Measurements from ENCODE around the gene SDR9C7. TPM values are rescaled to one million over a fixed set of nuclear protein-coding genes. Genes with fewer than 3 reads are reported as not detected.

Gene SDR9C7
- total RNA-seq, 1 donor from 2014 or later, result not detected

GRCh38 chr12:56873382-56873781, 60.8 kb downstream of the SDR9C7 start:
- peaks cover 7% of the 10 kb centered on the region for H3K9me3 Mint-ChIP-seq
- POLR2A ChIA-PET, result no interaction called here
- CTCF ChIA-PET, result no interaction called here
- peaks cover 20% of the 10 kb centered on the region for H3K27me3 Mint-ChIP-seq
- no peak overlapping the region for H3K27ac Mint-ChIP-seq
- no peak overlapping the region for H3K4me3 Mint-ChIP-seq
- no peak for ATAC-seq (ENCODE audit: low read depth)
- H3K36me3 Mint-ChIP-seq (ENCODE audit: low read depth), result no peaks in the 10 kb centered on the region
- DNase-seq, result no peak
- intact Hi-C loops (cut with micrococcal nuclease), result no loop called here
- TF ChIP-seq, protein P1, sequence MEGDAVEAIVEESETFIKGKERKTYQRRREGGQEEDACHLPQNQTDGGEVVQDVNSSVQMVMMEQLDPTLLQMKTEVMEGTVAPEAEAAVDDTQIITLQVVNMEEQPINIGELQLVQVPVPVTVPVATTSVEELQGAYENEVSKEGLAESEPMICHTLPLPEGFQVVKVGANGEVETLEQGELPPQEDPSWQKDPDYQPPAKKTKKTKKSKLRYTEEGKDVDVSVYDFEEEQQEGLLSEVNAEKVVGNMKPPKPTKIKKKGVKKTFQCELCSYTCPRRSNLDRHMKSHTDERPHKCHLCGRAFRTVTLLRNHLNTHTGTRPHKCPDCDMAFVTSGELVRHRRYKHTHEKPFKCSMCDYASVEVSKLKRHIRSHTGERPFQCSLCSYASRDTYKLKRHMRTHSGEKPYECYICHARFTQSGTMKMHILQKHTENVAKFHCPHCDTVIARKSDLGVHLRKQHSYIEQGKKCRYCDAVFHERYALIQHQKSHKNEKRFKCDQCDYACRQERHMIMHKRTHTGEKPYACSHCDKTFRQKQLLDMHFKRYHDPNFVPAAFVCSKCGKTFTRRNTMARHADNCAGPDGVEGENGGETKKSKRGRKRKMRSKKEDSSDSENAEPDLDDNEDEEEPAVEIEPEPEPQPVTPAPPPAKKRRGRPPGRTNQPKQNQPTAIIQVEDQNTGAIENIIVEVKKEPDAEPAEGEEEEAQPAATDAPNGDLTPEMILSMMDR (IDR thresholded peaks at IDR 0.05), result no peak
- H3K4me1 Mint-ChIP-seq, result no peaks in the 10 kb centered on the region

Other genes starting within 250 kb of the SDR9C7 start
- 183 and 185 TPM in 2 replicates for gene PTGES3, start 246.1 kb downstream of the SDR9C7 start, total RNA-seq
- 1,104 and 1,342 TPM in 2 replicates for gene NACA, start 209.1 kb downstream of the SDR9C7 start, total RNA-seq
- 15.1 and 16.8 TPM in 2 replicates for gene PRIM1, start 182.1 kb downstream of the SDR9C7 start, total RNA-seq
- 0.29 and 0.46 TPM in 2 replicates for gene HSD17B6, start 171.1 kb downstream of the SDR9C7 start, total RNA-seq
- 0.47 and 0.76 TPM in 2 replicates for gene RDH16, start 23.2 kb upstream of the SDR9C7 start, total RNA-seq
- 12.6 and 13.3 TPM in 2 replicates for gene ZBTB39, start 72.1 kb upstream of the SDR9C7 start, total RNA-seq
- not detected in 2 replicates for gene TAC3, start 82.1 kb upstream of the SDR9C7 start, total RNA-seq
- 0.39 and 0.71 TPM in 2 replicates for gene MYO1A, start 115.7 kb upstream of the SDR9C7 start, total RNA-seq
- 23.0 and 27.6 TPM in 2 replicates for gene NEMP1, start 144.4 kb upstream of the SDR9C7 start, total RNA-seq
- gene NAB2, start 154.7 kb upstream of the SDR9C7 start, total RNA-seq, result 20.4 and 22.1 TPM in 2 replicates
- gene STAT6, start 177.0 kb upstream of the SDR9C7 start, total RNA-seq, result 635 and 745 TPM in 2 replicates
- gene LRP1, start 194.1 kb upstream of the SDR9C7 start, total RNA-seq, result 0.56 and 0.95 TPM in 2 replicates
- not detected in 2 replicates for gene LRP1-AS, start 213.2 kb upstream of the SDR9C7 start, total RNA-seq